Activated T-cell treated with anti-CD3 and anti-CD28 coated beads for 24 hours (primary cell): ENCODE results near the gene LSAMP.

ENCODE experiments used
- DNase-seq: peaks from one replicate; pipeline ENCODE4 v3.0.0-alpha.2; 2020; ENCODE audit warnings: low read depth

The LSAMP gene

GRCh38 chr3:116356056-116356455 lies 89.2 kb downstream of the LSAMP start:
- DNase-seq: no peak

GRCh38 chr3:116354382-116354781 lies 90.9 kb downstream of the LSAMP start:
- no peak for DNase-seq

- no peak for DNase-seq
Observed at GRCh38 chr3:116350119-116350733, 95.1 kb downstream of the LSAMP start.

- DNase-seq: no peak
Observed at GRCh38 chr3:116348216-116348615, 97.1 kb downstream of the LSAMP start.

GRCh38 chr3:116342499-116342898 lies 102.8 kb downstream of the LSAMP start:
- no peak for DNase-seq

- no peak for DNase-seq
Observed at GRCh38 chr3:116341899-116342298, 103.4 kb downstream of the LSAMP start.

- DNase-seq: no peak
Observed at GRCh38 chr3:116341381-116341780, 103.9 kb downstream of the LSAMP start.

- no peak for DNase-seq
Observed at GRCh38 chr3:116340680-116341216, 104.5 kb downstream of the LSAMP start.

GRCh38 chr3:116339441-116340028 lies 105.8 kb downstream of the LSAMP start:
- no peak for DNase-seq

GRCh38 chr3:116338713-116339112 lies 106.6 kb downstream of the LSAMP start:
- DNase-seq: no peak

- DNase-seq: no peak
Observed at GRCh38 chr3:116337229-116337628, 108.1 kb downstream of the LSAMP start.

GRCh38 chr3:116331380-116331779 lies 113.9 kb downstream of the LSAMP start:
- DNase-seq: no peak

GRCh38 chr3:116322750-116323375 lies 122.4 kb downstream of the LSAMP start:
- DNase-seq: no peak

- no peak for DNase-seq
Observed at GRCh38 chr3:116318370-116318769, 126.9 kb downstream of the LSAMP start.

GRCh38 chr3:116316771-116317170 lies 128.5 kb downstream of the LSAMP start:
- no peak for DNase-seq

- DNase-seq: no peak
Observed at GRCh38 chr3:116314476-116314875, 130.8 kb downstream of the LSAMP start.

GRCh38 chr3:116306720-116307119 lies 138.6 kb downstream of the LSAMP start:
- no peak for DNase-seq

- no peak for DNase-seq
Observed at GRCh38 chr3:116306149-116306548, 139.1 kb downstream of the LSAMP start.

- DNase-seq: no peak
Observed at GRCh38 chr3:116302087-116302747, 143.1 kb downstream of the LSAMP start.

GRCh38 chr3:116301422-116301821 lies 143.9 kb downstream of the LSAMP start:
- DNase-seq: no peak

GRCh38 chr3:116300226-116300625 lies 145.1 kb downstream of the LSAMP start:
- DNase-seq: no peak

GRCh38 chr3:116299646-116300081 lies 145.6 kb downstream of the LSAMP start:
- DNase-seq: no peak

- no peak for DNase-seq
Observed at GRCh38 chr3:116298151-116298550, 147.1 kb downstream of the LSAMP start.
